ENCODE data around the gene SIGLEC12. TPM values are rescaled to one million over a fixed set of nuclear protein-coding genes. Genes with fewer than 3 reads are reported as not detected.

The SIGLEC12 gene
- not detected for total RNA-seq

GRCh38 chr19:51501594-51502263, at the start of gene SIGLEC12:
SIGLEC12 (minus strand) TSS chr19:51501800; CDS start chr19:51501733, 67 bp downstream.

GRCh38 chr19:51531349-51532315, 30.0 kb upstream of the SIGLEC12 start, which contains the start of gene SIGLEC6:
SIGLEC6 (minus strand) TSS chr19:51531670; CDS start chr19:51531648, 22 bp downstream.

GRCh38 chr19:51478381-51479234, 23.0 kb downstream of the SIGLEC12 start, which contains the start of gene CEACAM18:
CEACAM18 (plus strand) TSS chr19:51478539.

GRCh38 chr19:51458051-51458645, 43.5 kb downstream of the SIGLEC12 start, which contains the start of gene SIGLEC8:
SIGLEC8 (minus strand) TSS chr19:51458454; CDS start chr19:51458387, 67 bp downstream.

Small RNAs within 50 kb of the gene (small RNA-seq; reads per million reads assigned to genes)
- gene AC020914.3 (ENCODE audit: low replicate concordance) (not detected), gene AC020914.5 (ENCODE audit: low replicate concordance) (not detected)

Other genes with a start within 250 kb of the SIGLEC12 start
- 7.8 TPM for gene IGLON5, start 190.2 kb downstream of the SIGLEC12 start, total RNA-seq
- 0.63 TPM for gene VSIG10L, start 159.7 kb downstream of the SIGLEC12 start, total RNA-seq
- 36.0 TPM for gene ETFB, start 135.4 kb downstream of the SIGLEC12 start, total RNA-seq
- gene CLDND2, start 132.8 kb downstream of the SIGLEC12 start, total RNA-seq: not detected
- gene NKG7, start 129.1 kb downstream of the SIGLEC12 start, total RNA-seq: 0.63 TPM
- not detected for gene LIM2, start 113.8 kb downstream of the SIGLEC12 start, total RNA-seq
- gene C19orf84, start 111.2 kb downstream of the SIGLEC12 start, total RNA-seq: not detected
- 1.9 TPM for gene SIGLEC10, start 84.2 kb downstream of the SIGLEC12 start, total RNA-seq
- gene SIGLEC8, start 43.3 kb downstream of the SIGLEC12 start, total RNA-seq: 0.63 TPM
- gene CEACAM18, start 23.3 kb downstream of the SIGLEC12 start, total RNA-seq: not detected
- not detected for gene SIGLEC6, start 29.9 kb upstream of the SIGLEC12 start, total RNA-seq
- 11.6 TPM for gene ZNF175, start 69.5 kb upstream of the SIGLEC12 start, total RNA-seq
- gene SIGLEC5, start 128.6 kb upstream of the SIGLEC12 start, total RNA-seq: not detected
- 0.63 TPM for gene SIGLEC14, start 145.0 kb upstream of the SIGLEC12 start, total RNA-seq
- 11.3 TPM for gene SPACA6, start 191.5 kb upstream of the SIGLEC12 start, total RNA-seq
- 1.3 TPM for gene HAS1, start 222.2 kb upstream of the SIGLEC12 start, total RNA-seq